Panc1 (cell line): Measurements from ENCODE around the gene ZBTB20. TPM values are rescaled to one million over a fixed set of nuclear protein-coding genes. Genes with fewer than 3 reads are reported as not detected.

Experiments
- ATAC-seq: fragments of 200-7000 bp; cut with Tn5 transposase; 2 replicates; pipeline ENCODE4 v1.9.1; 2020; ENCODE audit warnings: mild to moderate bottlenecking, moderate library complexity
- BruUV-seq: library from RNA; stranded (reverse); fragments of 400-500 nt; replicated peaks from 2 replicates; lab custom pipeline; 2021; lab: Mats Ljungman, UMichigan
- CTCF ChIA-PET: fragments of 300-600 bp; sonication (Branson Sonifier 250); formaldehyde crosslinking; loops from one replicate; lab custom pipeline; 2022; ENCODE audit warnings: antibody characterized with exemption; lab: Charles Lee
- POLR2A ChIA-PET: fragments of 300-600 bp; sonication (Branson Sonifier 250); formaldehyde crosslinking; loops from one replicate; lab custom pipeline; 2022; ENCODE audit warnings: antibody characterized with exemption; lab: Charles Lee
- DNase-seq: peaks from one replicate; pipeline ENCODE4 v3.0.0-alpha.2; 2010; ENCODE audit warnings: low read depth, low spot score
- H3K27ac ChIP-seq: 2 replicates; pipeline ENCODE4 v1.5.1; 2011; ENCODE audit warnings: mild to moderate bottlenecking, low read length, inconsistent platforms
- H3K27me3 ChIP-seq: fragments of 200-500 bp; sonication (Bioruptor generic); 2 replicates; pipeline ENCODE4 v1.6.0; 2014; ENCODE audit warnings: low read length, inconsistent platforms; ENCODE audit not compliant: control insufficient read depth, insufficient read depth
- H3K36me3 ChIP-seq: fragments of 200-500 bp; sonication (Bioruptor generic); 2 replicates; pipeline ENCODE4 v1.5.1; 2014; ENCODE audit warnings: inconsistent platforms, mild to moderate bottlenecking, low read length, moderate library complexity; ENCODE audit not compliant: control insufficient read depth, insufficient read depth
- H3K4me1 ChIP-seq: 2 replicates; pipeline ENCODE4 v1.5.1; 2011; ENCODE audit warnings: inconsistent platforms, mild to moderate bottlenecking, low read length, moderate library complexity; ENCODE audit not compliant: control insufficient read depth, insufficient read depth
- H3K4me3 ChIP-seq, 2 experiments: 2 replicates each; pipeline ENCODE4 v1.5.1; 2011 to 2012; ENCODE audit warnings: low read depth in 2 of 2, low read length in 2 of 2, mild to moderate bottlenecking in 2 of 2, inconsistent platforms in 1 of 2, moderate library complexity in 1 of 2
- H3K9me3 ChIP-seq: fragments of 200-500 bp; sonication (Bioruptor generic); 2 replicates; pipeline ENCODE4 v1.5.1; 2014; ENCODE audit warnings: low read depth, mild to moderate bottlenecking, inconsistent platforms, low read length, moderate library complexity; ENCODE audit not compliant: control insufficient read depth, insufficient read depth
- POLR2AphosphoS5 ChIP-seq: IDR thresholded peaks from 2 replicates; pipeline ENCODE4 v1.6.1; 2012; ENCODE audit warnings: mild to moderate bottlenecking, low read depth, low read length, moderate library complexity
- SIN3A ChIP-seq: IDR thresholded peaks from 2 replicates; pipeline ENCODE4 v1.6.1; 2012; ENCODE audit warnings: low read depth, mild to moderate bottlenecking, low read length, moderate library complexity, borderline replicate concordance; ENCODE audit not compliant: insufficient read depth
- TCF7L2 ChIP-seq: IDR thresholded peaks from 2 replicates; pipeline ENCODE4 v1.6.1; 2011; ENCODE audit warnings: mild to moderate bottlenecking, low read depth, low read length, inconsistent platforms
- in situ Hi-C: cut with HindIII; loops from 2 replicates; pipeline ENCODE4 v1.10.0; 2016; ENCODE audit warnings: low sequenced_read_pairs, low pct_unique_long_range_greater_than_20kb
- intact Hi-C: fragments of 100-400 bp; cut with micrococcal nuclease; formaldehyde crosslinking; loops from one replicate; pipeline ENCODE4 v1.10.0; 2022; ENCODE audit not compliant: unreplicated experiment
- total RNA-seq: library from RNA; stranded (reverse); gene quantifications from one replicate; pipeline ENCODE4 v1.2.1, GENCODE V29; 2021; ENCODE audit not compliant: unreplicated experiment
- TF ChIP-seq, protein P1 (sequence below), 2 experiments: IDR thresholded peaks; 2 replicates each; pipeline ENCODE4 v1.6.1; 2011 to 2012; ENCODE audit warnings: low read depth in 2 of 2, control low read depth in 1 of 2, low read length in 1 of 2, mild to moderate bottlenecking in 1 of 2, moderate library complexity in 1 of 2; ENCODE audit not compliant: insufficient read depth in 1 of 2
- TF ChIP-seq, protein P2 (sequence below): fragments of 450-650 bp; IDR thresholded peaks from 2 replicates; pipeline ENCODE4 v1.5.1; 2017; ENCODE audit warnings: mild to moderate bottlenecking

The ZBTB20 gene
- total RNA-seq, 1 experiment from 2014 or later: 4.1 TPM

DNA sequence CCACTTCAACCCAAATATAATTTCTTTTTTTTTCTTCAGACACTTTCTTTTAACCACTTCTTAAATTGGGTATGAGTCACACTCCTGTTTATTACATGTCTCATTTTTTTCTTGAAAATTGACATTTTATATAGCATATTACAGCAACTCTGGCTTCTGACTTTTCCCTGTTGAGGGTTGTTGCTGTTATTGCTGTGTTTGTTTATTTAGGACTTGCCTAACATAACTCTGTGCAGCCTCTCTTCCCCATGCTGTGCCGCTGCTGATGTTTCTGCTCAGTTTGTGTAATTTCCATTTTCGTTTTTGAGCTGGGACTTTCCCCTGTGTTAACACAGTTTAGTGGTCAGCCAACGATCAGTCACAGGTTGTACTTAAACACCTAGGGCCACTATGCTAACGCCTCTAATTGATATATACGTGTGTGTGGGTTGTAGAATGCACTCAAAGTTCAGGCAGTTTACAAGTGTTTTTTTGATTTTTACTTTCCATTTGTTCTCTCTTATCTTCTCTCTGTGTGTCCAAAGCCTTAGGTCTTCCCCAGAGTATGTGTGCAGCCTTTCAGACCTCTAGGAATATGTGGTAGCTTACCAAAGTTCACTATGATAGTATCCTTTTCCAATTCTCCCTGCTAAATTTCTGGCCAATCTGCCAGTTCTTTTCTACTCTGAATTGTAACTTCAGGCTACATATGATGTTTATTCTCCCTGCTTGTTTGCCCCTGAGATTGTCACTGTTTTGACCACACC, 337.2 kb downstream of the ZBTB20 start:
- H3K27me3 ChIP-seq: no peaks in the 10 kb centered on the region
- intact Hi-C loops (no loop called here), in situ Hi-C loops (no loop called here)
- H3K36me3 ChIP-seq: no peaks in the 10 kb centered on the region
- no peaks in the 10 kb centered on the region for H3K9me3 ChIP-seq
- no peak overlapping the region for H3K4me3 ChIP-seq
- POLR2A ChIA-PET: no interaction called here
- CTCF ChIA-PET: no interaction called here
- no peaks in the 10 kb centered on the region for H3K4me1 ChIP-seq
- ATAC-seq (no peak), DNase-seq (no peak)
- no TSS peak for BruUV-seq
- no peak overlapping the region for H3K27ac ChIP-seq
- no peak for TF ChIP-seq TCF7L2

DNA sequence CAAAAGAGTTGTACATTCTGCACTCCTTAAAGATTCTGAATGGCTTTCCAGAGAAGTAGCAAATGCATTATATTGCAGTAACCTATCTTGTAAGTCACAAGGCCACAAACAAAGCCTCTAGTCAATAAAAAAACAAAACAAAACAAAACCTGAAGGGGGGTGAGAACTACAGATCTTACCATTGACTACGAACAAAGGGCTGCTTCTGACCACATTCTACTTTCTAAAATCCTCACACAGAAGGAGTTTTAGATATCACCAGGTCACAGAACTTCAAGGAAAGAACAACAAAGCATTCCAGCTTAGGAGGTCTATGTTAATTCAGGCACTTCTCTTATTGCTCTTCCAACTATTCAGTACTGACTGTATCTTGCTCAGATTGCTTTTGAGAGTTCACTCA, 343.0 kb downstream of the ZBTB20 start:
- no peak for ATAC-seq
- no peak overlapping the region for H3K4me3 ChIP-seq
- intact Hi-C loops: no loop called here
- POLR2A ChIA-PET: no interaction called here
- no peaks in the 10 kb centered on the region for H3K4me1 ChIP-seq
- TF ChIP-seq, protein P1, sequence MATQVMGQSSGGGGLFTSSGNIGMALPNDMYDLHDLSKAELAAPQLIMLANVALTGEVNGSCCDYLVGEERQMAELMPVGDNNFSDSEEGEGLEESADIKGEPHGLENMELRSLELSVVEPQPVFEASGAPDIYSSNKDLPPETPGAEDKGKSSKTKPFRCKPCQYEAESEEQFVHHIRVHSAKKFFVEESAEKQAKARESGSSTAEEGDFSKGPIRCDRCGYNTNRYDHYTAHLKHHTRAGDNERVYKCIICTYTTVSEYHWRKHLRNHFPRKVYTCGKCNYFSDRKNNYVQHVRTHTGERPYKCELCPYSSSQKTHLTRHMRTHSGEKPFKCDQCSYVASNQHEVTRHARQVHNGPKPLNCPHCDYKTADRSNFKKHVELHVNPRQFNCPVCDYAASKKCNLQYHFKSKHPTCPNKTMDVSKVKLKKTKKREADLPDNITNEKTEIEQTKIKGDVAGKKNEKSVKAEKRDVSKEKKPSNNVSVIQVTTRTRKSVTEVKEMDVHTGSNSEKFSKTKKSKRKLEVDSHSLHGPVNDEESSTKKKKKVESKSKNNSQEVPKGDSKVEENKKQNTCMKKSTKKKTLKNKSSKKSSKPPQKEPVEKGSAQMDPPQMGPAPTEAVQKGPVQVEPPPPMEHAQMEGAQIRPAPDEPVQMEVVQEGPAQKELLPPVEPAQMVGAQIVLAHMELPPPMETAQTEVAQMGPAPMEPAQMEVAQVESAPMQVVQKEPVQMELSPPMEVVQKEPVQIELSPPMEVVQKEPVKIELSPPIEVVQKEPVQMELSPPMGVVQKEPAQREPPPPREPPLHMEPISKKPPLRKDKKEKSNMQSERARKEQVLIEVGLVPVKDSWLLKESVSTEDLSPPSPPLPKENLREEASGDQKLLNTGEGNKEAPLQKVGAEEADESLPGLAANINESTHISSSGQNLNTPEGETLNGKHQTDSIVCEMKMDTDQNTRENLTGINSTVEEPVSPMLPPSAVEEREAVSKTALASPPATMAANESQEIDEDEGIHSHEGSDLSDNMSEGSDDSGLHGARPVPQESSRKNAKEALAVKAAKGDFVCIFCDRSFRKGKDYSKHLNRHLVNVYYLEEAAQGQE (IDR thresholded peaks at IDR 0.05; ENCODE audit: insufficient read depth in 1 of 2, low read depth in 2 of 2, low read length in 1 of 2): no peak
- no peak for TF ChIP-seq SIN3A
- no peak for TF ChIP-seq TCF7L2
- TF ChIP-seq, protein P2, sequence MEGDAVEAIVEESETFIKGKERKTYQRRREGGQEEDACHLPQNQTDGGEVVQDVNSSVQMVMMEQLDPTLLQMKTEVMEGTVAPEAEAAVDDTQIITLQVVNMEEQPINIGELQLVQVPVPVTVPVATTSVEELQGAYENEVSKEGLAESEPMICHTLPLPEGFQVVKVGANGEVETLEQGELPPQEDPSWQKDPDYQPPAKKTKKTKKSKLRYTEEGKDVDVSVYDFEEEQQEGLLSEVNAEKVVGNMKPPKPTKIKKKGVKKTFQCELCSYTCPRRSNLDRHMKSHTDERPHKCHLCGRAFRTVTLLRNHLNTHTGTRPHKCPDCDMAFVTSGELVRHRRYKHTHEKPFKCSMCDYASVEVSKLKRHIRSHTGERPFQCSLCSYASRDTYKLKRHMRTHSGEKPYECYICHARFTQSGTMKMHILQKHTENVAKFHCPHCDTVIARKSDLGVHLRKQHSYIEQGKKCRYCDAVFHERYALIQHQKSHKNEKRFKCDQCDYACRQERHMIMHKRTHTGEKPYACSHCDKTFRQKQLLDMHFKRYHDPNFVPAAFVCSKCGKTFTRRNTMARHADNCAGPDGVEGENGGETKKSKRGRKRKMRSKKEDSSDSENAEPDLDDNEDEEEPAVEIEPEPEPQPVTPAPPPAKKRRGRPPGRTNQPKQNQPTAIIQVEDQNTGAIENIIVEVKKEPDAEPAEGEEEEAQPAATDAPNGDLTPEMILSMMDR: no peak
- TF ChIP-seq POLR2AphosphoS5: no peak
- BruUV-seq: no TSS peak
- CTCF ChIA-PET: no interaction called here
- H3K27me3 ChIP-seq: no peaks in the 10 kb centered on the region
- in situ Hi-C loops: no loop called here
- no peak overlapping the region for H3K27ac ChIP-seq
- DNase-seq: no peak
- no peaks in the 10 kb centered on the region for H3K9me3 ChIP-seq
- no peaks in the 10 kb centered on the region for H3K36me3 ChIP-seq

DNA sequence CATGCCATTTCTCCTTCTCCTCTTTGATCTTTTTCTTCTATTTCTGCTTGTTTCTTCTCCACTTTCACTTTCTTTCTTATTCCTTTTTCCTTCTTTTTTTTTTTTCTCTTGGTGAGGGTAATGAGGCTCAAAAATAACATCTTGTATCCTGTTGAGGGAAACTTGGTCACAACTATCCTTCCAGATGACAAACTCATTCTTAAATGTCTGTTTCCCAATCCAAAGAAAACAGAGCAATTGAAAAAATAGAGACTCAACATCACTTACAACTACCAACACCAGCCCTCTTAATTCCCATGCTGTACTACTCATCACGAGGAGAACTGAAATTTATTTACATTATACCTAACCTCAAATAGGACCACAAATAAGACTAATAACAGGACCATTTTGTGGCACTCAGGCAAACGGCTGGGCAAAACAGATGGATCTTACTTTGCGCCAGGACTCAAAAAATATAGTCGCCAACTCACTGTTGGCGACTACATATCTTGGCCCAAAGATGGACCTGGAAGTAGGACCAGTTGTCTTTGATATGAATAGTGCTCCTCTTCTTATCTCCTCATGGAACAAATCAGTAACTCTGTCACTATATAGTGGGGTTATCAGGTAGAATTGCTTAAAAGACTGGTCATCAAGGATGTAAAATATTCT, 343.9 kb downstream of the ZBTB20 start:
- Histone ChIP-seq H3K36me3 (no peaks in the 10 kb centered on the region), H3K27me3 (no peaks in the 10 kb centered on the region), H3K9me3 (no peaks in the 10 kb centered on the region), H3K4me3 (no peak overlapping the region), H3K27ac (no peak overlapping the region), H3K4me1 (no peaks in the 10 kb centered on the region)
- BruUV-seq: no TSS peak
- ChIA-PET POLR2A (no interaction called here), CTCF (no interaction called here)
- ATAC-seq (no peak), DNase-seq (no peak)
- in situ Hi-C loops (no loop called here), intact Hi-C loops (no loop called here)
- TF ChIP-seq, protein P2: no peak
- TF ChIP-seq, protein P1 (IDR thresholded peaks at IDR 0.05; ENCODE audit: insufficient read depth in 1 of 2, low read depth in 2 of 2, low read length in 1 of 2): no peak
- TF ChIP-seq POLR2AphosphoS5: no peak
- no peak for TF ChIP-seq SIN3A
- no peak for TF ChIP-seq TCF7L2
